AG08395 (cell line): Measurements from ENCODE around the gene BCL6B.
"Not testable (repeated sequence)": the region's sequence is repeated elsewhere in the genome, so short reads cannot be mapped to it uniquely, and the experiment has no call there.

ENCODE experiments used
- DNase-seq: peaks from one replicate; pipeline ENCODE4 v3.0.0; 2012; ENCODE audit warnings: mixed read lengths, low spot score

The BCL6B gene

DNA sequence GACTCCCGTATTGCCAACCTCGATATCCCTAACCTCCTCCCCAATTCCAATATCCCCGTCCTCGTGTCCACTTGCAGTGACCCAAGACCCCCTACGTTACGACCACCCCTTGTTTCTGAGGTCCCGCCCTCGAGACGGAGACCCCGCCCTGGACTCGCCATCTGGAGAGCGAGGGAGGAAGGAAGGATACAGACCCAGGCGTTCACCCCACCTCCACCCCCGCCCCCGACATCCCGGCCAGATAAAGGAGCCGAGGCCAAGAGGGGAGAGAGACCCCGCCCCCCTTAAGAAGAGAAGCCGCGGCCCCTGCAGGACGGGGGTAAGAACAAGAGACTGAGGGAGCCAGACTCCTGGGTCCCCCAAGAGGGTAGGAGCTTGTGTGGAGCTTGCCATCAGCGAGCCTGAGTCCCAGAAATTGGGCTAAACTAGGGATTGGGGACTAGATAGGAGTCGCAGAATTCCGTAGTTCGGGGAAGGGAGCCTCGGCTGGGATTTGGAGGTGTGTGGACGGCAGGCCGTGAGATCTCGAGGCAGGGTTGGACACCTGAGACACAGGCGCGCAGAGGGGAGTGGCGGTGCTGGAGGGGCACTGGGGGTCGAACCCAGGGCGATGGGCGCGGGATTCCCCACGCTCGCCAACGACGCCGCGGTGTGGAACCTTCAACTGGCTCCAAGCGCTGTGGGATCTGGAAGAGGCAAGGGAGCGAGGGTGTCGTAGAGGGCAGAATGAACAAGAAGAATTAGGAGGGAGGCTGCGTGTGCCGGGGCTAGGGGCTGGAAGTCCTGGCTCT is at the start of gene BCL6B:
Gene BCL6B, plus strand, starts transcription at position 270 of the 791 bp plus-strand sequence. CDS start 622 bp downstream, outside the sequence.
- DNase-seq: no peak

DNA sequence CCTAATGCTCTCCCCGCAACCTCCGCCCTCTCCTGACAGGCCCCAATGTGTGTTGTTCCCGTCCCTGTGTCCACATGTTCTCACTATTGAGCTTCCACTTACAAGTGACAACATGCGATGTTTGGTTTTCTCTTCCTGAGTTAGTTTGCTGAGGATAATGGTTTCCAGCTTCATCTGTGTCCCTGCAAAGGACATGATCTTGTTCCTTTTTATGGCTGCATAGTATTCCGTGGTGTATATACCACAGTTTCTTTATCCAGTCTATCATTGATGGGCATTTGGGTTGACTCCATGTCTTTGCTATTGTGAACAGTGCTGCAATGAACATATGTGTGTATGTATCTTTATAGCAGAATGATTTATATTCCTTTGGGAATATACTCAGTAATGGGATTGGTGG is 43.4 kb upstream of the BCL6B start:
- DNase-seq: not testable (repeated sequence)

DNA sequence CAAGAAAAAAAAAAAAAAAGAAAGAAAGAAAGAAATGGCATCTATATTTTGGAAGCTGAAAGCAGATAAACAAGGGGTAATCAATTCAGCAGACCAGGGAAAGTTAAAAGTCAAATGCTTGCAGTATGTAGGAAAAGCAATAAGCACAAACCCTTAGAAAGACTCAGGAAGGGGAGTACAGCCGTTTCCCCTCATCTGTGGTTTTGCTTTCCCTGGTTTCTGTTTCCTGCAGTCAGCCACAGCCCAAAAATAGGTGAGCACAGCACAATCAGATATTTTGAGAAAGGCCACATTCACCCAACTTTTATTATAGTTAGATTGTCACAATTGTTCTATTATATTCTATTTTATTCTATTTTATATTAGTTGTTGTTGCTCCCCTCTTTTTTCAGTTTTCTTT is 41.4 kb upstream of the BCL6B start:
- DNase-seq: no peak

GRCh38 chr17:6985266-6985665 is 37.6 kb upstream of the BCL6B start:
- no peak for DNase-seq

DNA sequence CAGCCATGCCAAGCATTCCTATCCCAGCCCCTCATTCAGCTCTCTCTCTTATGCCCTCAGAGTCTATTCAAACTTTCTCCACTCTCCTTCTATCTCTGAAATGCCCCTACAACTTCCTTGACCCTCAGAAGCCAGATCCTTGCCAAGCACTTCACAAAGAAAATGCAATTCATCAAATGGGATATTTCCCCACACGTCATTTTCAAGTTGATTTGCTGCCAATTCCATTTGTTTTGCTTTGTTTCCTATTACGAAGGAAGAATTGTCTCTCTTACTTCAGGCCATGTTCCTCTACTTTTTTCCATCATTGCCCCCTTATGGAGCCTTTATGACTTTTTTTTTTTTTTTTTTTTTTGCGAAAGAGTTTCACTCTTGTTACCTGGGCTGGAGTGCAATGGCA is 36.2 kb upstream of the BCL6B start:
- no peak for DNase-seq

- DNase-seq: no peak
Measured at GRCh38 chr17:6989779-6990178, 33.1 kb upstream of the BCL6B start.

DNA sequence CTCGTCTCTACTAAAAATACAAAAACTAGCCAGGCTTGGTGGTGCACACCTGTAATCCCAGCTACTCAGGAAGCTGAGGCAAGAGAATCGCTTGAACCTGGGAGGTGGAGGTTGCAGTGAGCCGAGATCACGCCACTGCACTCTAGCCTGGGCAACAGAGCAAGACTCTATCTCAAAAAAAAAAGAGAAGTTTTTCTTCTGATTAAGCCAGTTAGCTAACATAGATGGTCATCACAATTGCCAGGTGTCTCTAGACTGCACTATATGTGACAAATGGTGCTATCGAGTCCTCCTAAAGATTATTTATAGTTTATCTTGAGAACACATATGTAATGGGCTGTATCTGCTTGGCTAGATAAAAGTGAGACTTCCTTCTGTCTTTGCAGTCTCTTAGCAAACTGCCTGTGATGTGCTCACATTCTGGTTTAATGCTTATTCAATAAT is 29.2 kb upstream of the BCL6B start:
- not testable (repeated sequence) for DNase-seq

DNA sequence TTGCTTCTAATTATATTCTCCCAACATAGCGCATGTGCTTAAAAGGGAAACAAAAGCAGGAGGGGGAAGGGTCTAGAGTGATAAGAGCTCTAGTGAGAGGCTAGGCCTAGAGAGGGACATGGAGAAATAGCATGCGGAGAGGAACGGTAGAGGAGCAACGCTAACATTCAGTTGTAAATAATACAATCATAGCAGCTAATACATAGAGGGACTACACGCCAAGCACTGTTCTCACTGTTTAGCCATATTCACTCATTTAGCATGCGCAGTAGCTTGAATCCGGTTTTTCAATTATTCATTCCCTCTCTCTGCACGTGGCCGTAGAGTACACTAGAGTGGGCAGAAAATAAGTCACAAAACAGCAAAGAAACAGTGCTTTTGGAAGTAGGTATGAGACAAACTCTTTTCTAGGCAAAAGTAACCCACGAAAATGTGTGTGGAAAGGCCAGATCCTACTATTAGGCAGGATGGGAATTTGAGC is 28.7 kb upstream of the BCL6B start:
- DNase-seq: no peak

- no peak for DNase-seq
Measured at GRCh38 chr17:6994666-6995256, 28.1 kb upstream of the BCL6B start.

- no peak for DNase-seq
Measured at GRCh38 chr17:6995500-6996255, 27.2 kb upstream of the BCL6B start, which contains the start of gene ALOX12. ALOX12 (plus strand) TSS chr17:6996049; CDS start chr17:6996118, 69 bp downstream.

- DNase-seq: no peak
Measured at GRCh38 chr17:6996256-6997011, 26.4 kb upstream of the BCL6B start.

GRCh38 chr17:6997171-6997570 is 25.7 kb upstream of the BCL6B start:
- DNase-seq: no peak

- DNase-seq: no peak
Measured at GRCh38 chr17:6998855-6999508, 23.9 kb upstream of the BCL6B start.

DNA sequence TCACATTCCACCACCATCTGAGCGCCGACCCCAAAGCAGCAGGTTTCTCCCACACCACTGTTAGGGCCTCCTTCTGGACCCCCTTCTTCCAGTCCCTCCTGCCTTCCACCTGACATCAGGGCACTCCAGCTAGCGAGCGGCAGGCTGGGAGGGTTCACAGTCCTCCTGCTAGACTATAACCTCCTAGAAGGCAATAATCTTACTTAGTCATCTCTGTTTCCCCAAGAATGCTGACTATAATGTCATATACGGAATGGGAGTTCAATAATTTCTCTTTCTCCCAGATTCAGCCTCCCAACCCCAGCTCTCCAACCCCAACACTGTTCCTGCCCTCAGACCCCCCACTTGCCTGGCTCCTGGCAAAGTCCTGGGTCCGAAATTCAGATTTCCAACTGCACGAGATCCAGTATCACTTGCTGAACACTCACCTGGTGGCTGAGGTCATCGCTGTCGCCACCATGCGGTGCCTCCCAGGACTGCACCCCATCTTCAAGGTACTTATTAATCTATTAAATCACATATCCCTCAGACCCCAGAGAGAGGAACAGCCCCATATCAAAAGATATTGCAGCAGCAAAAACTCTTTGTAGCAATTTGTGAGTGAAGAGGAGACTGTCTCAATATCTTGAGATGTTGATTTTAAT is 21.4 kb upstream of the BCL6B start:
- DNase-seq: no peak

DNA sequence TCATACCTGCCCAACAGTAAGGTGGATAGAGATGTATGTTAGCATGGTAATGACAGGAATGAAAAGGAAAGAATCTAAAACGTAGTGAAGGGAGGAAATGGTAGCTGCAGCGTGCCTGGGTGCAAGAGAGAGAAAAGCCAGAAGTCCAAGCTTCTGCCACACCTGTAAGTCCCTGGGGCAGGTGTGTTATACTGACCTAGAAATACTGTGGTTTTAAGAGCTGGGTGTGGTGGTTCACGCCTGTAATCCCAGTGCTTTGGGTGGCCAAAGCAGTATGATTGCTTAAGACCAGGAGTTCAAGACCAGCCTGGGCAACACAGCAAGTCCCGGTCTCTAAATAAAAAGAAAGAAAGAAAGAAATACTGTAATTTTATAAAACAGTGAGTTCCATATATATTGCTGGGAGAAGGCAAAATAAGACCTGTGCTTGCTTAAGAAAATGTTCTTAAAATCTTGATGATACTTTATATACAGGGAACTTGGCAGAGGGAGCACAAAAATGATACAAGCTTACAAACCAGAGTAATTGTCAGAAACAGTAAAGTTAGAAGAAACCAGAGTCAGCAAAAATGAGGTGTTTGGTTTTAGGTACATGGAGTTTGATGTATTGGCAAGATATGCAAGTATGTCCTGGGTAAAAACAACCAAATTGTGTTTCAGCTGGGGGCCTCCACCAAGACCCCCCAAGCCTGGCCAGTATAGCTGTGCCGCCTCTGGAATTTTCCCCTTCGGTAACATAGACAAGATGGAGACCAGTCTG is 20.4 kb upstream of the BCL6B start:
- DNase-seq: no peak

DNA sequence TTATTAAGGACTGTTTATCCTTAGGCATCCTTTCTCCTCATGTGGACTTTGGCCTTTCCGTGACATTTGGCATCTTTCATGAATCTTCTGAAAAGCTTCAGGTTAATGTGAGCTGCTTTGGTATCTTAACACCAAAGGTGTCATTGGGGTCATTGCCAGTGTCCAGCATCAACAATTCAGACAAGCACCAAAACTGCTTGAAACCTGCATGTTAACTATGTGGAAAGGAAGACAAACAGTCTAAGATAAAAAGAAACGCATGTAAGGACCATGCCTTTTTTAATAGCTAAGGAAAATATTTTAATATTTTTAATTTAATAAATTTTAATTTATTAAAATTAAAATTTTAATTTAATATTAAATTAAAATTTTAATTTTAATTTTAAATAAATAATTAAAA is 19.1 kb upstream of the BCL6B start:
- no peak for DNase-seq

DNA sequence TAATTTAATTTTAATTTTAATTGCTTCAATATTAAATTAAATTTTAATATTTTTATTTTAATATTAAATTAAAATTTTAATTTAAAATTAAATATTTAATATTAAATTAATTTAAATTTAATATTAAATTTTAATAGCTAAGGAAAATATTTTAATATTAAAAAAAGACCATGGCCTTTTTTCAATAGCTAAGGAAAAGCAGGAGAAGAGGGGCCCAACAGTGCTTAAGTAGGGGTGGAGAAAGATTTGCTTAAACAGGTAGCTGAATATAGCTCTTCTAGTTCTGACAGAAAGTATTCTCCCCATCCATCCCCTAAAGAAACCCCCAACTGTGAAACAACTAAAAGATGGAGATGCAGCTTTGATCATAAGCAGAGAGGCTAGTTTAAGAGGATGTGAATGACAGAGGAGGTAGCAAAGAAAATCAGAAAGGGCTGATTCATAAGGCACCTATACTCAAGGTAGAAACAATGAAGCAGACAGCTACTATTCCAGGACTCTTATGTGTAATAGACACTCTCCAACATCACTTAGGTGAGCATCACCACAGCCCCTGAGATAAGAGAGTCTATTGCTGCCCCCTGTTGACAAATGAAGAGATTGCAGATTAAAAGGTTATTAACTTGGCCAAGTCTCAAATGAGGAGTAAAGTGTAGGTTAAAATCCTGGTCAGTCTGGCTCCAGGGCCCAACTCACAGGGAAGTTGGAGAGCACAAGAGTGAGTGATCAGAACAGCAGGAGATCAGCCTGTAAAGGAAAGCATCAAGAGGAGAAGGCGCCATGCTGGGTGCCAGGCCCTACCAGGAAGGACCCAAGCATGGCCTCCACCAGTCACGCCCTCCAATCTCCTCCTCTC is 18.2 kb upstream of the BCL6B start:
- peak; percentile 68 for DNase-seq

- DNase-seq: no peak
Measured at GRCh38 chr17:7005716-7006115, 17.1 kb upstream of the BCL6B start.

- DNase-seq: no peak
Measured at GRCh38 chr17:7007143-7007542, 15.7 kb upstream of the BCL6B start.
